HL-60/S4 treated with retinoic acid at 250 ng/mL for 4 days and 3 days (cell line): Measurements from ENCODE around the gene PTPRN2.
"Not testable (repeated sequence)": the region's sequence is repeated elsewhere in the genome, so short reads cannot be mapped to it uniquely, and the experiment has no call there.

Source experiments
- in situ Hi-C: fragments of 300-500 bp; cut with MboI; formaldehyde crosslinking; loops from 2 replicates; pipeline ENCODE4 v1.7.0; 2022; ENCODE audit warnings: low sequenced_read_pairs

PTPRN2 gene

DNA sequence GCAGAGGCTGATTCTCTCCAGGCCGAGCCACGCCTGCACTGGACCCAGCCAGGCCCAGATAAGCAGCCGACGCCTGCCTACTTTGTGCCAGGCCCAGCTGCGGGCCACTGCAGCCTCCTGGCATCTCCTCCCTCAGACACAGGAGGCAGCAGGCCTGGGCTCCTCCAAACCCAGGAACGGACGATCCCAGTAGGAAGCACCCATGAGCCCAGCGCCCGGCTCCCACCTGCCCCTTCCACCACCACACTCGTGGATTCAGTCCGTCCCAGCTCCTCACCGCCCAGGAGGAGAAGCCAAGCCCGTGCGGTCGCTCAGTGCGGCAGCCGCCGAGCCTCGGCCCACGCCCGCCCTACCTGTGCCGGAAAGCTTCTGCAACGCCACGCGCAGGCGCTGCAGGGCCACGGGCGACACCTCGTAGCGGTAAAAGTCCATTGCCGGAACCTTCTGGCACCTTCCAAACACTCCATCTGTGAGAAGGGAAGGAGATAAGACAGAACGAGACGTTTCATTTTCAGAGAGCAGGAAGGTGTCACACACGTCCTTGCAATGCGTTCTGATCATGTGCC lies 271.1 kb downstream of the PTPRN2 start:
- in situ Hi-C loops: no loop called here

DNA sequence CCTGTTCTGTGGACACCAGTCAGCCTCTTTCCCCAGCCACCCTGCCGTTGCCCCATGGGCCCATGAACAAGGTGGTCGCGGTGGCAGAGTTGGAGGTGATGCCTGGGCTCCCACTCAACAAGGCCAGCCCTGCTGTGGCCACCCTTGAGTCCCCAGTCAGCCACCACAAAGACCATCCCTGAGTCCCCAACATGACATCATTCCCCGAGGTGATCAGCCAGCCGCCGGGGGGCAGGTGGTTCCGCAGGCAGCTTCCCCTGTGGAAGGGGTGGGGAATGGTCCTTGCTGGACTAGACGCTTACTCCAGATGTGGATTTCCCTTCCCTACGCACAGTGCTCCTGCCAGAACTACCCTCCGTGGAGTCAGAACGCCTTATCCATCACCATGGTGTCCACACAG lies 271.7 kb downstream of the PTPRN2 start:
- in situ Hi-C loops: no loop called here

DNA sequence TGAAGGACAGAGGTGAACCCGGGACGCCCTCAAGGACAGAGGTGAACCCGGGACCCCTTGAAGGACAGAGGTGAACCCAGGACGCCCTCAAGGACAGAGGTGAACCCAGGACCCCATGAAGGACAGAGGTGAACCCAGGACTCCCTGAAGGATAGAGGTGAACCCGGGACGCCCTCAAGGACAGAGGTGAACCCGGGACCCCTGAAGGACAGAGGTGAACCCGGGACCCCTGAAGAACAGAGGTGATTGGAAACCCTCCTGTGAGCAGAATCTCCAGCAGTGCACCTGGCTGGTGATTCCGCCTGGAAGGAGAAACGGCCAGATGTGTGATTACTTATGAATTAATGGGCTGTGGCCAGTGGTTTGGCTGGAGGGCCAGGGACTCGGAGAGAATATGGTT lies 272.3 kb downstream of the PTPRN2 start:
- in situ Hi-C loops: no loop called here

DNA sequence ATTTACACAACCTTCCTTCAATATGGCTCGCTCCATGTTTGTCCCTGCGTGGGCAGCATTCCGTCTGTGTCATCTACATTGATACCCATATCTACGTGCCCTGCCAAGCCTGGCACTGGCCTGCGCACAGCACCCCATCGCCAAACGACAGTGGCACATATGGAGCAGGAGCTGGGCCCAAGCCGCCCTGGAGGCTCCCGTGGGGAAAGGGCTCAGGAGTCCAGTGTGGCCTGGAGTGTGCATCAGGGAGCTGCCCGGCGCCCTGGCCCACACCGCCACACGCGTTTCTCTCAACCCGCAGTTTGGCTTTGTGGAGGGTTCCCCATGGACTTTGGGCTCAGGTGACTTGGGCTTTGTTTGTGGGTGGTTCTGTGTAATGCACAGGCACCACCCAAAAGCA lies 273.2 kb downstream of the PTPRN2 start:
- in situ Hi-C loops: no loop called here

DNA sequence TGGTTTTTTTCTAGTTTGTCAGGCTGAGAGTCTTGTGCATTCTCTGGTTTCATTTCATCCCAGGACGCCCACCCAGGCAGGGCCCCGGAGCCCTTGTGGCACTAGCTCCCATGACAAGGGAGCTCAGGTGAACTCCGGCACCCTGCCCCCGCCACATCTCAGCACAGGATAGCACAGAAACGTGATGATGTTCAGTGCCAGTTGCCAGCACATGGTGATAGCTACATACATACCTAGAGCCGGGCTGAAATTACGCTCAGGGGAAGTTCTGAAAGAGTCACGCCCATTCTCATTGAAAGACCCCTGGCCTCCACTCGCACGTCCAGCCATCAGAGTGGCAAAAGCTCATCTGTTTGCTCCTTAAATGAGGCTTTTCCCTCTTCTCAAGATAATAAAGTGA lies 273.7 kb downstream of the PTPRN2 start:
- in situ Hi-C loops: no loop called here

DNA sequence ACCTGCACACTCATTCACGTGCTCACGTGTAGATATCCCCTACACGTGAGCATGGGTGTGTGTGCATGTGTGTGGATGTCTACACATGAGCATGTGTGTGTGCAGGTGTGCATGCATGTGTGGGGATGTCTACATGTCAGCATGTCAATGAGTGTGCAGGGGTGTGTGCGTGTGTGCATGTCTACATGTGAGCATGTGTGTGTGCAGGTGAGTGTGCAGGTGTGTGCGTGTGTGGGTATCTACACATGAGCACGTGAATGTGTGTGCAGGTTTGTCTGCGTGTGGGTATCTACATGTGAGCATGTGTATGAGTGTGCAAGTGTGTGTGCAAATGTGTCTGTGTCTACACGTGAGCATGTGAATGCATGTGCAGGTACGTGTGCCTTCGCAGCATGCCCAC lies 274.8 kb downstream of the PTPRN2 start:
- in situ Hi-C loops: no loop called here

DNA sequence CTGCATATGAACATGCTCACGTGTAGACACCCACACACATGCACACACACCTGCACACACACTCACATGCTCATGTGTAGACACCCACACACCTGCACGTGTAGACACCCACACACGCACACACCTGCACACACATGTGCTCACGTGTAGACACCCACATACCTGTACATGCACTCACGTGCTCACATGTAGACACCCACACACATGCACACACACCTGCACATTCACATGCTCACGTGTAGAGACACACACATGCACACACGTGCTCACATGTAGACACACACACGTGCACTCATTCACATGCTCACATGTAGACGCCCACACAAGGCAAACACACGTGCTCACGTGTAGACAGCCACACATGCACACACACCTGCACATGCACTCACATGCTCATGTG lies 275.8 kb downstream of the PTPRN2 start:
- in situ Hi-C loops: no loop called here

DNA sequence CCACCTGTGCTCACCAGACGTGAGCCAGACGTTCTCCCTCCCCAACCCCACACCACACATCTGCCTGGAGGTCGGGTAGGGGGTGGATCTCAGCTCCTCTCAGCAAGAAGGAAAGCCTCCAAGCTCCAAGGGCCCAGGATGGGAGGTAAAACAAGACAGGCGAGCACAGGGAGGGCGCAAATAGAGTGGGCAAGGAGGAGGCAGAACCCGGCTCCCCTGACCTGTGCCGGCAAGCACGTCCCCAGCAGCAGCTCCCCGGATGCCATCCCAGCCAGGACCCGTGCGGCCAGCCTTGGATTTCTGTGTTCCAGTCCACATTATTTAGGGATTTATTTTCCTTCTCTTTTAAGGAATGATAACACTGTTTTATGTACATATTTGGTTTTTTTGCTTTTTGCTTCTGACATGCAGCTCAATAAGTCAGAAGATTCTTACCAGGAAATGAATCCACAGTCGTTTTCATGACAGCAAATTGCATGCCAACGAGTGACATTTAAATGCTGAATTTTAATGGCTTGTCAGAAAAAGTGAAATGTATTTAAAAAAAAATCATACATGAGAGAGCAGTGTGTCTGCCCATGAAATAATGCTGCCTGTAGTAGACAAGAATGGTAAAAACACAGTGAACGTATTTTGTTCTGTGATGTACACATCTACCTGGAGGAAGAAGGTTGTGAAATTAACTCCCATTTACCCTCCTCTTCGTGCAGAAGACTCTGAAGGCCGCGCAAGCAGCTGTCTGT lies 276.5 kb downstream of the PTPRN2 start:
- in situ Hi-C loops: no loop called here

DNA sequence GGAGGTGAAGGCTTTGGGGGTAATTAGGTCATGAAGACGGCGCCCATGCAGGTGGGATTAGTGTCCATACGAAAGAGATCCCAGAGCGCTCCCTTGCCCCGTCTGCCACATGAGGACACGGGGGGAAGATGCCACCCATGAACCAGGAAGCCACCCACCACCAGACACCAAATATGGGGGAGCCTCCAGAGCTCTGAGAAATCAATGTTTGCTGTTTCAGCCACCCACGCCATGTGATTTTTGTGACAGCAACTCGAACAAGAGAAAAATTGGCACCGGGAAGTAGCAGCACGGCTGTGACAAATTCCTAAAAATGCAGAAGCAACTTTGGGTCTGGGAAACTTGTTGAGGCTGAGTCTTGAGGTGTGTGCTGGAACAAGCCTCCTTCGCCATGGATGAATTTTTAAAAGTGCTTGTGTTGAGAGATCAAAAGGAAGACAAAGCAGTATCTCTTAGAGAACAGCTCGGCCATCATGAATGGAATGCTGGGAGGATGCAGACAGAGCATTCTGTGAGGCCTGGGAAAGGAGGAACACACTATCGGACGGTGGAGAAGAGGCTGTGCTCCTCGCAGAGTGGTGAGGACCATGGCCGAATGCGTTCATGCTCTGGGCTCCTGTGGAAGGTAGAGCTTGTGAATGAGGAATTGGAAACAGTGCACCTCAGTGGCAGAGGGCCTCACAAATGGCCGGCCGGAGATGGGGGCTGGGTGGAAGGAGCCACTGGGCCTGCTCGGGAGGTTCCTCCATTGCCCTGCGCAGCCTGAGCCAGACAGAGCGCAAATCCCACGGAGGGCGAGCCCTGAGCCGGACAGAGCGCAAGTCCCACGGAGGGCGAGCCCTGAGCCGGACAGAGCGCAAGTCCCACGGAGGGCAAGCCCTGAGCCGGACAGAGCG lies 277.5 kb downstream of the PTPRN2 start:
- in situ Hi-C loops: no loop called here

DNA sequence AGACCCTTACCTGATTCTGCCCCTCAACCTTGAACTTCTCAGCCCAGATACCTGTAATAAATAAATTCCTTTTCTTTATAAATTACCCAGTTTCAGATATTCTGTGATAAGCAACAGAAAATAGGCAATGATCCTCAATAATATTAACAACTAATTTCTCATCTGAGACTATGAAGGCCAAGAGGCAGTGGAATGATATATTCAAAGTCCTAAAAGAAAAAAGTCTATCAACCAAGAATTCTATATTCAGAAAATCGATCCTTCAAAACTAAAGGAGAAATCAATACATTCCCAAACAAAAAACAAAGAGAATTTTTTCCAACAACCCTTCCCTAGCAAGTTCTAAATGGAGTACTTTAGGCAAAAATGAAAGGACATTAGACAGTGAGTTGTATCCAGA lies 279.6 kb downstream of the PTPRN2 start:
- in situ Hi-C loops: no loop called here

DNA sequence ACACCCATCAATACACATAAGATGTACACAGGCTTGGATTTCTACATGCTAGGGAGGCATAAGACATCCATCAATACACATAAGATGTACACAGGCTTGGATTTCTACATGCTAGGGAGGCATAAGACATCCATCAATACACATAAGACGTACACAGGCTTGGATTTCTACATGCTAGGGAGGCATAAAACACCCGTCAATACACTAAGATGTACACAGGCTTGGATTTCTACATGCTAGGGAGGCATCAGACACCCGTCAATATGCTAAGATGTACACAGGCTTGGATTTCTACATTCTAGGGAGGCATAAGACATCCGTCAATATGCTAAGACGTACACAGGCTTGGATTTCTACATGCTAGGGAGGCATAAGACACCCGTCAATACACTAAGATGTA lies 283.6 kb downstream of the PTPRN2 start:
- in situ Hi-C loops: not testable (repeated sequence)

DNA sequence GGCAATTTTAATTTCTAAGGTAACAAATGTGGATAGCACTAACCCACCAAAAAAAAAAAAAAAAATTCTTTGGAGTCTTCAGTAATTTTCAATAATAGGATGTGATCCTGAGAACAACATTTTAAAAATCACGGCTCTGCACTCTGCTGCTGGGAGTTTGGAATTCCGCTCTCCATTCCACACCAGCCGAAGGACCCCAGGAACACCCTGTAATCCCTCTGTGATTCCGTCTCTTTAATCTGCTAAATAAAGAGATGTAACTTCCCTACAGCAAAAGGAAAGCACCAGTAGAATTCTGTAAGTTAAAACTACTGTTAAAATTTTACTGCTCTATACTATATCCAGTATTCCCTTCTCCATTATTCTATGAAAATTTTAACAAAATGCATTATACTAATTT lies 284.5 kb downstream of the PTPRN2 start:
- in situ Hi-C loops: no loop called here

DNA sequence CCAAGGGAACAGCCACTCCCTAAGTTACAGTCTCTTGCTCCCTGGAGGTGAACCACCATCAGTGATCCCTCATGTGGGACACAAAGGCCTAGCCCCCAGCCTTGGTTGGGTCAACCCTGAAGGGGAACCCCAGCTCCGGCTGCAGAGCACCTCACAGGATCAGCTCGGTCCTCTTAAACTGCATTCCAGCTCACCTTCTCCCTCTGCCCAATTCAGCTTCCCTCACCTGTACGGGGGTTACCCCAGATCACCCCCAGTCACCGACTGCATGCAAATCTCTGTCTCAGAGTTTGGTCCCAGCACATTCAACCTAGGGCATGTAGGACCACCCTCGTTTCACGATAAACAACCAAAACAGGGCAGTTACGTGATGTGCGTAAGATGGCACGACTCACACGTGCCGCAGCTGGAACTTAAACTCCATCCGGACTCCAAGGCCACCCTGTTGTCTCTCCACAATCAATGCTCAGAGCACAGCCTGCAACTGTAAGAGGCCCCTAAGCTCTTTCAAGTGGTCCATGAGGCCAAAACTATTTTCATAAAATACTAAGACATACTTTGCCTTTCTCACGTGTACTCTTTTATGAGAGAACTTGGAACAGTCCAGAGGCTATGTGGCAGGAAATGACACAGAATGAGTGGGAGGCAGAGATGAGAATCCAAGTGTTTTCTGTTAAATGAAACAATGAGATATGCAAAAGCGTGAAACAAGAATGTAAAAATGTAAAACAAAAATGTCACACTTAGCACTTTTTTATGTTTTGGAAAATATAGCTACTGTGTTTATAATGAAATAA lies 285.2 kb downstream of the PTPRN2 start:
- in situ Hi-C loops: no loop called here

DNA sequence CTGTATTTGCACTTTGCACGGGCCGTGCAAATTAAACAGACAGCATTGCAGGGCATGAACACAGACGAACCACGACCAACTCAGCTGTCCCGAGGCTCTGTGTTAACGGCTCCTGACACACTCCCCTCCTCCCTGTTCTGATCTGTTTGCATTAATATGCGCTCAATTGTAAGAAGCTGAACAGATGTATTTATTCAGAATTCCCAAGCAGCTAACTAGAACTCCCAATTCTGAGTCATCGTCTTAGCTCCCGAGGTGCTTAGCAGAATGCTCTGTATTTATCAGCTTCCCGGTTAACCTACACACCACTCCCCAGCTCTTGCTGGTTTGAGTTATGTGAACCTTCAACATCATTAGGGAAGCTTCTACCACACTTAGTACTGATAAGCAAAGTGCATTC lies 286.4 kb downstream of the PTPRN2 start:
- in situ Hi-C loops: no loop called here

DNA sequence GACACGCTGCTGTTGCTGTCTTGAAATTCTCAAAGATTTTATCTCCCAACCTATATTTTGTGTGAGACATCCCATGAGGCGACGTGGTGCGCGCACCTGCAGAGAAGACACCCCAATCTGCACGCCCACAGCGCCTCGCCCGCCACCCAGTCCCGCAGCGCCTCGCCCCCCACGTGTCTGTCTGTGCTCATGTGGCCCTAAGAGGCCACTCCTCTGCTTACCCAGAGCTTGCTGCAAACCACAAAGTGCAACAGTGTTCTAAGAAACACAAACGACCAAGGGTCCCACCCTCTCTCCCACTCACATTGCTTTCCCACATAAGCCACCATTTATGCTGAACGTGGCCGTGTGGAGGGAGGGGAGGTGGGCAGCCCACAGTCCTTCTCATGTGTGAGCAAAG lies 287.2 kb downstream of the PTPRN2 start:
- in situ Hi-C loops: no loop called here

DNA sequence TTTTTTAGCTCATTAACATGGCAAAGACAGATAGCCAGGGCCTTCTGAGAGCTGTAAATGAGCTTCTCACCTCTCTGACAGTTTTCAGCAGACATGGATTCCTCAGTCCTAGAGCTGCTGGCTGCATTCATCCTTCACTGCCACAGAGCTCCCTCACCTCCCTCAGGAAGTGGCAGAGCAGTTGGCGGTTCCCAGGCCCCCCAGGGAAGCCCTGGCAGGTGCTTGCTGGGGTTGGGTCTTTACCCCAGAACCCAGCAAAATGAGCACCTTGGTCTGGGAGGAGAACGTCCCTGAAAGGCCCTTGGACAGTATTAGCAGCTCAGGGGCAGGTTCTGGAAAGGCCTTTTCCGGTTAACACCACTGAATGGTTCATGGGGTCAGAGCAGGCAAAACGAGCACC lies 288.0 kb downstream of the PTPRN2 start:
- in situ Hi-C loops: no loop called here

DNA sequence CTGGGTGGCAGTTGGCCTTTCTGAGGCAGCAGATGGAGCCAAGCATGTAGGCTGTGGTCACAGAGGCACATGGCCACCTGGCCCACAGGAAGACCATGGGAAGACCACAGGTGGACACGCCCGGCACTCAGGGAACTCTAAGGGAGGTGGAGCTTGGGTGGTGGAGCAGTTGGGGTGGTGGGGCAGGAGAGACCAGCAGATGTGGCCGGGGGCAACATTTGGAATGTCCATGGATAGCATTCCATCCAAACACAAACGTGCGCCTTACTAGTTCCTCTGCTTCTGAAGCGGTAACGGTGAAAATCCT lies 290.9 kb downstream of the PTPRN2 start:
- in situ Hi-C loops: no loop called here

DNA sequence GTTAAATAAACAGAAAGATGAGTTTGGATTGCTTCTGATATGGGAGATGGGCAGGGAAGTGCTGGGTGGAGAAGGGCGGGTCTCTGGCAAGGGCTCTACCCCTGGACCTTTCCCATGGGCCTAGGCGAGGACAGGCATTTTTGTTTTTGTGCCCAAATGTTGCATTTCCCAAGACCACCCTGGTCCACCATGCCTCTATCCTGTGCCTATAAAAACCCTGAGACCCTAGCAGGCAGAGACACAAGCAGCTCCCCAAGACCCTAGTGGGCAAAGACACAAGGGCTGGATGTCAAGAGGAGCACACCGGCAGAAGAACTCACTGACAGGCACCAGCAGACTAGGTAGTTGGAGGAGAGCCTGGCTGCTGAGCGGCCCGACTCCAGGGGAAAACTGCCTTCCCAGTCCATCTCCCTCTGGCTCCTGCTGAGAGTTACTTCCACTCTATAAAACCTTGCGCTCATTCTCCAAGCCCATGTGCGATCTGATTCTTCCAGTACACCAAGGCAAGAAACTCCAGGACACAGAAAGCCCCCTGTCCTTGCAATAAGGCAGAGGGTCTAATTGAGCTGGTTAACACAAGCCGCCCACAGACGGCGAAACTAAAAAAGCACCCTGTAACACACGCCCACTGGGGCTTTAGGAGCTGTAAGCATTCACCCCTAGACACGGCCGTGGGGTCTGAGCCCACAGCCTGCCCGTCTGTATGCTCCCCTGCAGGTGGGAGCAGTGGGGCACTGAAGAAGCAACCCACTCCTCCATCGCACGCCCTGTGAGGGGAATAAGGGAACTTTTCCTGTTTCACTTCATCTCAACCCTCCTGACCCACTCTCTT lies 291.4 kb downstream of the PTPRN2 start:
- in situ Hi-C loops: no loop called here

DNA sequence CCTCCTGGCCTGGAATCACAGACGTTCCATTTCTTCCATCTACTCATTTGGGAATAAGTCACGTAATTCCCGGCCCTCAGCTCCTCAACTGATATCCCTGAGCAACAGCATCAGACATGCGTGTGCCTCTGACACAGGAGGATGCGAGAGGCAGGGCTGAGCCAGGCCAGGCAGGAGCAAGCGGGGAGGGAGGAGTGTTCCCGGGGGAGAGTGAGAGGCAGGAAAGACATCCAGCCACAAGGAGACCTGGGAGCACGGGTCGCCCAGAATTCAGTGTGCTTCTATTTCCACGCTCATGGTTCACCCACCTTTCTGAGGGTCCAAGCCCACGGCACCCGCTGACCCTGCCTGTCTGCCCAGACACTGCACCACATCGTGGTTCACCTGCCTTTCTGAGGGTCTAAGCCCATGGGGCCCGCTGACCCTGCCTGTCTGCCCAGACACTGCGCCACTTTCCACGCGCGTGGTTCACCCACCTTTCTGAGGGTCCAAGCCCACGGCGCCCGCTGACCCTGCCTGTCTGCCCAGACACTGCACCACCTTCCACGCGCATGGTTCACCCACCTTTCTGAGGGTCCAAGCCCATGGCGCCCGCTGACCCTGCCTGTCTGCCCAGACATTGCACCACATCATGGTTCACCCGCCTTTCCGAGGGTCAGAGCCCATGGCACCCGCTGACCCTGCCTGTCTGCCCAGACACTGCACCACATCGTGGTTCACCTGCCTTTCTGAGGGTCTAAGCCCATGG lies 293.0 kb downstream of the PTPRN2 start:
- in situ Hi-C loops: not testable (repeated sequence)

DNA sequence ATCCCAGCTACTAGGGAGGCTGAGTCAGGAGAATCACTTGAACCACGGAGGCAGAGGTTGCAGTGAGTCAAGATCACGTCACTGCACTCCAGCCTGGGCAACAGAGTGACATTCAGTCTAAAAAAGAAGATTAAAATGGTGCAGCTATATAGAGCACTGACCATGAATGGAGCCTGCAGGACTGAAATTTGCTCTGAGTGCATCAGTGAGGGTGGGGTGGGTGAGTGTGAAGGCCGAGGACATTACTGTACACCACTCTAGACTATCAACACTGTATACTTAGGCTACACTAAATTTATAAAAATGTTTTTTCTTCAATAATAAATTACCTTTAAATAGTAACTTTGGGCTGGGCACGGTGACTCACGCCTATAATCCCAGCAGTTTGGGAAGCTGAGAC lies 294.7 kb downstream of the PTPRN2 start:
- in situ Hi-C loops: no loop called here
